Esophagus squamous epithelium (tissue), 5 donors: Measurements from ENCODE around the gene ASAP2. TPM values are rescaled to one million over a fixed set of nuclear protein-coding genes. Genes with fewer than 3 reads are reported as not detected.

Experiments
- DNase-seq: peaks from one replicate; lab custom pipeline; 2025; lab: John Stamatoyannopoulos, UW
- H3K27ac ChIP-seq, 4 donors: fragments of 200-600 bp; sonication (generic); one replicate each; pipeline ENCODE4 v1.5.1; 2016 to 2019; ENCODE audit warnings: mild to moderate bottlenecking in 1 of 4
- H3K27me3 ChIP-seq, 4 donors: fragments of 200-600 bp; sonication (generic); 1 replicate in 3 of 4; 2 replicates in 1 of 4; pipeline versions ENCODE4 v1.5.1 to v1.6.0; 2017 to 2021; ENCODE audit warnings: antibody characterized with exemption in 1 of 4
- H3K36me3 ChIP-seq, 3 donors: fragments of 200-600 bp; sonication (generic); one replicate each; pipeline ENCODE4 v1.5.1; 2016 to 2019
- H3K4me1 ChIP-seq, 3 donors: fragments of 200-600 bp; sonication (generic); one replicate each; pipeline ENCODE4 v1.5.1; 2017 to 2019
- H3K4me3 ChIP-seq, 4 donors: fragments of 200-600 bp; sonication (generic); 1 replicate in 3 of 4; 2 replicates in 1 of 4; pipeline ENCODE4 v1.5.1; 2016 to 2019; ENCODE audit warnings: mild to moderate bottlenecking in 2 of 4, moderate library complexity in 1 of 4
- H3K9me3 ChIP-seq, 3 donors: fragments of 200-600 bp; sonication (generic); one replicate each; pipeline ENCODE4 v1.5.1; 2016 to 2019
- POLR2A ChIP-seq, 4 donors: fragments of 450-650 bp; IDR thresholded peaks; one replicate each; pipeline ENCODE4 v1.6.1; 2017; ENCODE audit warnings: antibody characterized with exemption in 4 of 4, mild to moderate bottlenecking in 4 of 4, moderate library complexity in 3 of 4
- WGBS, 2 donors: methylation state at CpG; one replicate each; pipeline ENCODE4 v1.1.5; 2018; 5-methylcytosine and 5-hydroxymethylcytosine counted together
- intact Hi-C: fragments of 100-400 bp; cut with DNase I; formaldehyde crosslinking; loops from one replicate; pipeline ENCODE4 v1.15.0; 2022
- total RNA-seq, 4 donors: library from RNA; depleted of rRNA; stranded (reverse); fragments of >200 nt; gene quantifications; one replicate each; pipeline ENCODE4 v1.1.0, GENCODE V29; 2016
- TF ChIP-seq, protein P1 (sequence below), 6 experiments: fragments of 450-650 bp in 4 of 6; fragments of 200-600 bp in 2 of 6; sonication (generic) in 2 of 6; IDR thresholded peaks; one replicate each; pipeline ENCODE4 v1.5.1; 2016 to 2019; ENCODE audit warnings: antibody characterized with exemption in 6 of 6, mild to moderate bottlenecking in 4 of 6, moderate library complexity in 4 of 6
- donor health status: DM: yes; HTN: yes; CAD: no.

Gene ASAP2
- total RNA-seq, 4 donors from 2014 or later = 3.3 to 15.3 (median 6.9) TPM

DNA sequence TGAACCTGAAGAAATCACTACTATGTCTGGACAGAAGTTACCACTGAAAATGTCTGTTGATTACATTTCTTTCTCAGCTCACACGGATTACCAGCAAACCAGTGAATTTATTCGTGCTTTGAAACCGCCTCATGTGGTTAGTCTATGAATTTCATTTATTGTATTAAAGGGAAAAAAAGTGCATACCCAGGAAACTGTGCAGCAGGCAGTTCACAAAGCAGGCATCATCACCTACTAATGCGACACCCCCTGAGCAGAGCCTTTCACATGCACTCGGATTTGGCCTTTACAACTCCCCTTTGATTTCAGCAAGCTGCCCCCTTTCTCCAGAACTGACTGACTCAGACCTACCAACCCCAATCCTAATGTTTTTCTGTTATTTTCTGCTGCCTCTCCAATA is 236.9 kb downstream of the ASAP2 start:
- intact Hi-C loops = no loop called here
- H3K27ac ChIP-seq = no peak overlapping the region
- DNase-seq = no peak
- no peak overlapping the region for H3K4me3 ChIP-seq
- H3K9me3 ChIP-seq = no peaks in the 10 kb centered on the region
- peaks cover 0 to 99% (median 31%) of the 10 kb centered on the region in 3 donors for H3K36me3 ChIP-seq
- no peaks in the 10 kb centered on the region for H3K4me1 ChIP-seq
- WGBS, 2 donors = 85 to 91% methylated on average over 5 of the region's 5 CpGs
- TF ChIP-seq, protein P1, sequence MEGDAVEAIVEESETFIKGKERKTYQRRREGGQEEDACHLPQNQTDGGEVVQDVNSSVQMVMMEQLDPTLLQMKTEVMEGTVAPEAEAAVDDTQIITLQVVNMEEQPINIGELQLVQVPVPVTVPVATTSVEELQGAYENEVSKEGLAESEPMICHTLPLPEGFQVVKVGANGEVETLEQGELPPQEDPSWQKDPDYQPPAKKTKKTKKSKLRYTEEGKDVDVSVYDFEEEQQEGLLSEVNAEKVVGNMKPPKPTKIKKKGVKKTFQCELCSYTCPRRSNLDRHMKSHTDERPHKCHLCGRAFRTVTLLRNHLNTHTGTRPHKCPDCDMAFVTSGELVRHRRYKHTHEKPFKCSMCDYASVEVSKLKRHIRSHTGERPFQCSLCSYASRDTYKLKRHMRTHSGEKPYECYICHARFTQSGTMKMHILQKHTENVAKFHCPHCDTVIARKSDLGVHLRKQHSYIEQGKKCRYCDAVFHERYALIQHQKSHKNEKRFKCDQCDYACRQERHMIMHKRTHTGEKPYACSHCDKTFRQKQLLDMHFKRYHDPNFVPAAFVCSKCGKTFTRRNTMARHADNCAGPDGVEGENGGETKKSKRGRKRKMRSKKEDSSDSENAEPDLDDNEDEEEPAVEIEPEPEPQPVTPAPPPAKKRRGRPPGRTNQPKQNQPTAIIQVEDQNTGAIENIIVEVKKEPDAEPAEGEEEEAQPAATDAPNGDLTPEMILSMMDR (IDR thresholded peaks at IDR 0.05) = no peak
- TF ChIP-seq POLR2A (IDR thresholded peaks at IDR 0.05) = no peak
- no peaks in the 10 kb centered on the region for H3K27me3 ChIP-seq

DNA sequence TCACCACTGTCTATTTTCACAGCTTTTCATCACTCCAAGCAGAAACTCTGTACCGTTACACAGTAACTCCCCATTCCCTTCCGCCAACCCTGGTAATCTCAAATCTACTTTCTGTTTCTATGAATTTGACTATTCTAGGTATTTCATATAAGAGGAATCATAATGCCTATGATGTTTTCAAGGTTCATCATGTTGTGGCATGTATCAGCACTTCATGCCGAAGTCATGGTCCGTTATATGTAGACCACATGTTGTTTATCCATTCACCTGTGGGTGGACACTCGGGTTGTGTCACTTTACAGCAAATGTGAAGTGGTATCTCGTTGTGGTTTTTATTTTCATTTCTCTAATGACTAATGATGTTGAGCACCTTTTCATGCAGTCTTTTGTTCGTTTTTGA is 238.5 kb downstream of the ASAP2 start:
- no peak overlapping the region for H3K4me3 ChIP-seq
- intact Hi-C loops = no loop called here
- no peak for DNase-seq
- peaks cover 0 to 100% (median 31%) of the 10 kb centered on the region in 3 donors for H3K36me3 ChIP-seq
- no peaks in the 10 kb centered on the region for H3K4me1 ChIP-seq
- H3K27me3 ChIP-seq = no peaks in the 10 kb centered on the region
- no peaks in the 10 kb centered on the region for H3K9me3 ChIP-seq
- TF ChIP-seq POLR2A (IDR thresholded peaks at IDR 0.05) = no peak
- TF ChIP-seq, protein P1 (IDR thresholded peaks at IDR 0.05) = no peak
- WGBS, 2 donors = 67 to 76% methylated on average over 7 of the region's 7 CpGs
- no peak overlapping the region for H3K27ac ChIP-seq

DNA sequence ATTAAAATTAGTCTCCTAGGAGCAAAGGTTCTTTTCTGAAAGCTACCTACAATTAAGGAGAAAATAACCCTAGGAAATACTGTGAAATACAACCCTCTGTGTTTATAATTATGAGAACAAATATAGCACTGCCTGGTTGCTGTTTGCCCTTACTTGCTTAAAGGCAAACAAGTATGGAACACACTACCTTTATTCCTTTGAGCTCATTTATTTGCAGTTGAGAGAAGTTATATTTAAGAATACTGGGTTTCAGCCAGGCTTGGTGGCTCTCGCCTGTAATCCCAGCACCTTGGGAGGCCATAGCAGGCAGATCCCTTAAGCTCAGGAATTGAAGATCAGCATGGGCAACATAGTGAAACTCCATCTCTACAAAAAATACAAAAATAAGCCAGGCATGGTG is 244.6 kb downstream of the ASAP2 start:
- 100% methylated on average over 1 of the region's 1 CpG; no CpG with 5 or more reads in 1 of the 2 donors for WGBS, 2 donors
- TF ChIP-seq POLR2A (IDR thresholded peaks at IDR 0.05) = no peak
- TF ChIP-seq, protein P1 (IDR thresholded peaks at IDR 0.05) = no peak
- H3K36me3 ChIP-seq = peaks cover 0 to 97% (median 0%) of the 10 kb centered on the region in 3 donors

More for the DNA sequence above, 244.6 kb downstream of the ASAP2 start:
- Histone ChIP-seq H3K4me1 (no peaks in the 10 kb centered on the region), H3K27ac (no peak overlapping the region), H3K9me3 (no peaks in the 10 kb centered on the region), H3K27me3 (no peaks in the 10 kb centered on the region), H3K4me3 (no peak overlapping the region)
- no peak for DNase-seq
- intact Hi-C loops = no loop called here

Other genes with a start within 250 kb of the ASAP2 start
- 100 to 1,000 TPM in 1 of 4 donors, 10 to 100 TPM in 3; 56.6 to 110 (median 73.1) TPM for gene MBOAT2, start 203.1 kb upstream of the ASAP2 start, total RNA-seq
- 10 to 100 TPM; 14.3 to 39.1 (median 32.6) TPM for gene ITGB1BP1, start 216.7 kb downstream of the ASAP2 start, total RNA-seq
- 10 to 100 TPM; 20.4 to 27.9 (median 24.0) TPM for gene CPSF3, start 216.8 kb downstream of the ASAP2 start, total RNA-seq